Stomach smooth muscle (tissue), 2 donors: ENCODE results near the gene PRPH2.
"Not testable (repeated sequence)": the region's sequence is repeated elsewhere in the genome, so short reads cannot be mapped to it uniquely, and the experiment has no call there.

Experiments
- H3K27ac ChIP-seq: one replicate; pipeline ENCODE4 v1.7.0; 2013; ENCODE audit warnings: mild to moderate bottlenecking, low read length, inconsistent platforms
- H3K27me3 ChIP-seq, 2 donors: one replicate each; pipeline ENCODE4 v1.7.0; 2013; ENCODE audit warnings: low read length in 2 of 2; ENCODE audit not compliant: insufficient read depth in 2 of 2, control insufficient read depth in 1 of 2
- H3K36me3 ChIP-seq, 2 donors: one replicate each; pipeline ENCODE4 v1.7.0; 2013; ENCODE audit warnings: low read length in 2 of 2; ENCODE audit not compliant: control insufficient read depth in 2 of 2, insufficient read depth in 2 of 2
- H3K4me1 ChIP-seq: one replicate; pipeline ENCODE4 v1.7.0; 2013; ENCODE audit warnings: low read length; ENCODE audit not compliant: control insufficient read depth, insufficient read depth
- H3K4me3 ChIP-seq, 2 donors: one replicate each; pipeline ENCODE4 v1.7.0; 2013; ENCODE audit warnings: low read length in 2 of 2
- H3K9ac ChIP-seq, 2 donors: one replicate each; pipeline ENCODE4 v1.7.0; 2013; ENCODE audit warnings: low read length in 2 of 2, mild to moderate bottlenecking in 1 of 2
- H3K9me3 ChIP-seq, 2 donors: one replicate each; pipeline ENCODE4 v1.7.0; 2013; ENCODE audit warnings: low read length in 2 of 2; ENCODE audit not compliant: control insufficient read depth in 2 of 2
- donor health status: healthy.
- donor health status: Pancreatic carcinoma.

The PRPH2 gene

GRCh38 chr6:42740725-42741124, 18.3 kb upstream of the PRPH2 start:
- Histone ChIP-seq H3K27me3 (no peaks in the 10 kb centered on the region), H3K9me3 (no peaks in the 10 kb centered on the region), H3K4me1 (peaks cover 13% of the 10 kb centered on the region), H3K36me3 (no peaks in the 10 kb centered on the region), H3K27ac (no peak overlapping the region), H3K9ac (no peak overlapping the region), H3K4me3 (no peak overlapping the region)

- H3K27me3 ChIP-seq, result no peaks in the 10 kb centered on the region
- no peak overlapping the region for H3K9ac ChIP-seq
- no peaks in the 10 kb centered on the region for H3K9me3 ChIP-seq
- no peaks in the 10 kb centered on the region for H3K4me1 ChIP-seq
- no peak overlapping the region for H3K4me3 ChIP-seq
- no peaks in the 10 kb centered on the region for H3K36me3 ChIP-seq
- no peak overlapping the region for H3K27ac ChIP-seq
These were observed 13.6 kb upstream of the PRPH2 start for GRCh38 chr6:42735976-42736375.

- H3K27ac ChIP-seq, H3K27me3 ChIP-seq, H3K9ac ChIP-seq, H3K4me1 ChIP-seq, H3K4me3 ChIP-seq, H3K9me3 ChIP-seq, H3K36me3 ChIP-seq: not testable (repeated sequence)
These were observed 11.6 kb upstream of the PRPH2 start for GRCh38 chr6:42733867-42734481.

GRCh38 chr6:42729731-42730130, 7.3 kb upstream of the PRPH2 start:
- H3K4me1 ChIP-seq, result peaks cover 8% of the 10 kb centered on the region
- no peak overlapping the region for H3K4me3 ChIP-seq
- no peaks in the 10 kb centered on the region for H3K9me3 ChIP-seq
- H3K36me3 ChIP-seq, result no peaks in the 10 kb centered on the region
- no peaks in the 10 kb centered on the region for H3K27me3 ChIP-seq
- H3K9ac ChIP-seq, result no peak overlapping the region
- H3K27ac ChIP-seq, result no peak overlapping the region

GRCh38 chr6:42727627-42728026, 5.2 kb upstream of the PRPH2 start:
- H3K9me3 ChIP-seq, result no peaks in the 10 kb centered on the region
- peak overlapping the region; percentile 79 to 93 for H3K4me3 ChIP-seq
- H3K36me3 ChIP-seq, result no peaks in the 10 kb centered on the region
- H3K9ac ChIP-seq, result peak overlapping the region; percentile 92 to 94
- H3K27me3 ChIP-seq, result no peaks in the 10 kb centered on the region
- peaks cover 8% of the 10 kb centered on the region for H3K4me1 ChIP-seq
- H3K27ac ChIP-seq, result peak overlapping the region; percentile 86

GRCh38 chr6:42727087-42727611, 4.8 kb upstream of the PRPH2 start:
- peak overlapping the region; percentile 86 for H3K27ac ChIP-seq
- peaks cover 8% of the 10 kb centered on the region for H3K4me1 ChIP-seq
- H3K36me3 ChIP-seq, result peaks cover 2 to 3% of the 10 kb centered on the region in 2 donors

GRCh38 chr6:42726485-42727086, 4.2 kb upstream of the PRPH2 start:
- Histone ChIP-seq H3K4me3 (peak overlapping the region; percentile 79 to 93), H3K9me3 (no peaks in the 10 kb centered on the region), H3K4me1 (peaks cover 8% of the 10 kb centered on the region), H3K9ac (peak overlapping the region; percentile 92 to 94), H3K36me3 (peaks cover 4 to 9% of the 10 kb centered on the region in 2 donors), H3K27ac (peak overlapping the region; percentile 86), H3K27me3 (no peaks in the 10 kb centered on the region)

More at GRCh38 chr6:42727087-42727611, 4.8 kb upstream of the PRPH2 start:
- Histone ChIP-seq H3K9me3 (no peaks in the 10 kb centered on the region), H3K4me3 (peak overlapping the region; percentile 79 to 93), H3K9ac (peak overlapping the region; percentile 92 to 94), H3K27me3 (no peaks in the 10 kb centered on the region)

GRCh38 chr6:42726026-42726425, 3.6 kb upstream of the PRPH2 start:
- H3K27me3 ChIP-seq, result no peaks in the 10 kb centered on the region
- H3K9me3 ChIP-seq, result no peaks in the 10 kb centered on the region
- peaks cover 8% of the 10 kb centered on the region for H3K4me1 ChIP-seq
- H3K9ac ChIP-seq, result peak overlapping the region; percentile 92 to 94
- H3K36me3 ChIP-seq, result peaks cover 4 to 10% of the 10 kb centered on the region in 2 donors
- H3K4me3 ChIP-seq, result peak overlapping the region; percentile 79 to 93
- H3K27ac ChIP-seq, result peak overlapping the region; percentile 86

DNA sequence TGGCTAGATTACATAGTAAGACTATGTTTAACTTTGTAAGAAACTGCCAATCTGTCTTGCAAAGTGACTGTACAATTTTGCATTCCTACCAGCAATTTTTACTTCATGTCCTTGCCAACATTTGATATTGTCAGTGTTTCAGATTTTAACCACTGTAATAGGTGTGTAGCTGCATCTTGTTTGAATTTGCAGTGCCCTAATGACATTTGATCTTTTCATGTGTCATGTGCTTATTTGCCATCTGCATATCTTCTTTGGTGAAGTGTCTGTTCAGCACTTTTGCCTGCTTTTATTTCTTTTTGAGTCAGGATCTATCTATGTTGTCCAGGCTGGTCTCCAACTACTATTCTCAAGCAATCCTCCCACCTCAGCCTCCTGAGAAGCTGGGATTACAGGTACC, 2.4 kb upstream of the PRPH2 start:
- no peak overlapping the region for H3K9ac ChIP-seq
- peaks cover 4 to 10% of the 10 kb centered on the region in 2 donors for H3K36me3 ChIP-seq
- H3K27ac ChIP-seq, result no peak overlapping the region
- H3K27me3 ChIP-seq, result no peaks in the 10 kb centered on the region
- no peaks in the 10 kb centered on the region for H3K9me3 ChIP-seq
- H3K4me1 ChIP-seq, result peaks cover 11% of the 10 kb centered on the region
- H3K4me3 ChIP-seq, result no peak overlapping the region

DNA sequence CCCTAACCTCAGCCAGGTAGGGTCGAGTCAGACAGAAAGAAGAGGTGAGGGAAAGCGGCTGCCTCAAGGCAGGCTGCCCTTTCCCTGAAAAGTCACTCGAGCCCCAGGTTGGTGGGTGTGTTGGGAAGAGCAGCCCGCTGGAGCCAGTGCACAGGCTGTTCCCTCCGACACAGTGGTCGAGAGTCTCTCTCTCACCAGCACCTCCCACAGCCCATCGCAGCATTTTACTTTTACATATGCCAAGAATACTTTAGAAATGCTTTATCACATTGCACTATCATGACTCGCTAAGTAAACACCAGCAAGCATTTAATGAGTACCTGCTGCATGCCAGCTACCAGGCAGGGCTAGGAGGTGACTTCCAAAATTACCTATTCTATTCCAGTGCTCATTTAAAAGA, 1.7 kb downstream of the PRPH2 start:
- Histone ChIP-seq H3K36me3 (peaks cover 4 to 10% of the 10 kb centered on the region in 2 donors), H3K9ac (no peak overlapping the region), H3K4me1 (peaks cover 3% of the 10 kb centered on the region), H3K27ac (no peak overlapping the region), H3K4me3 (no peak overlapping the region), H3K9me3 (no peaks in the 10 kb centered on the region), H3K27me3 (no peaks in the 10 kb centered on the region)

GRCh38 chr6:42715871-42716270, 6.5 kb downstream of the PRPH2 start:
- no peak overlapping the region for H3K27ac ChIP-seq
- no peak overlapping the region for H3K4me3 ChIP-seq
- H3K27me3 ChIP-seq, result no peaks in the 10 kb centered on the region
- H3K9me3 ChIP-seq, result peaks cover 0 to 8% of the 10 kb centered on the region in 2 donors
- peaks cover 3% of the 10 kb centered on the region for H3K4me1 ChIP-seq
- no peak overlapping the region for H3K9ac ChIP-seq
- no peaks in the 10 kb centered on the region for H3K36me3 ChIP-seq
